ENCODE data around the gene GOLGA3.

- TF ChIP-seq POLR2A (IDR thresholded peaks at IDR 0.05) (no peak), CTCF (IDR thresholded peaks at IDR 0.05) (no peak)
Observed at GRCh38 chr12:132842449-132843045, 13.9 kb upstream of the GOLGA3 start.
